Large intestine (tissue), 3 donors: ENCODE measurements around the gene XRN2. TPM values are rescaled to one million over a fixed set of nuclear protein-coding genes. Genes with fewer than 3 reads are reported as not detected.

Experiments
- DNase-seq, 2 donors: peaks; one replicate each; pipeline versions ENCODE4 v3.0.0 to v3.0.0-alpha.2; 2013
- H3K27ac ChIP-seq: one replicate; pipeline ENCODE4 v1.5.1; 2013; ENCODE audit warnings: low read length
- H3K27me3 ChIP-seq: 2 replicates; pipeline ENCODE4 v1.6.1; 2013; ENCODE audit warnings: low read length; ENCODE audit not compliant: control insufficient read depth, insufficient read depth
- H3K36me3 ChIP-seq: 2 replicates; pipeline ENCODE4 v1.6.1; 2013; ENCODE audit warnings: low read length; ENCODE audit not compliant: control insufficient read depth, insufficient read depth
- H3K4me1 ChIP-seq: one replicate; pipeline ENCODE4 v1.6.1; 2013; ENCODE audit warnings: low read length; ENCODE audit not compliant: control insufficient read depth, insufficient read depth
- H3K4me3 ChIP-seq: one replicate; pipeline ENCODE4 v1.5.1; 2013; ENCODE audit warnings: low read length
- H3K9me3 ChIP-seq: one replicate; pipeline ENCODE4 v1.6.1; 2013; ENCODE audit warnings: mild to moderate bottlenecking, low read depth, low read length, moderate library complexity; ENCODE audit not compliant: control insufficient read depth
- WGBS: methylation state at CpG from one replicate; pipeline ENCODE4 v1.1.5; 2013; ENCODE audit warnings: low lambda C conversion rate; ENCODE audit not compliant: insufficient coverage; 5-methylcytosine and 5-hydroxymethylcytosine counted together
- polyA plus RNA-seq: library from polyadenylated mRNA; unstranded; fragments of 120-200 nt; gene quantifications from one replicate; pipeline ENCODE4 v1.2.1, GENCODE V29; 2013

Gene XRN2
- polyA plus RNA-seq, 1 donor = 52.7 TPM

DNA sequence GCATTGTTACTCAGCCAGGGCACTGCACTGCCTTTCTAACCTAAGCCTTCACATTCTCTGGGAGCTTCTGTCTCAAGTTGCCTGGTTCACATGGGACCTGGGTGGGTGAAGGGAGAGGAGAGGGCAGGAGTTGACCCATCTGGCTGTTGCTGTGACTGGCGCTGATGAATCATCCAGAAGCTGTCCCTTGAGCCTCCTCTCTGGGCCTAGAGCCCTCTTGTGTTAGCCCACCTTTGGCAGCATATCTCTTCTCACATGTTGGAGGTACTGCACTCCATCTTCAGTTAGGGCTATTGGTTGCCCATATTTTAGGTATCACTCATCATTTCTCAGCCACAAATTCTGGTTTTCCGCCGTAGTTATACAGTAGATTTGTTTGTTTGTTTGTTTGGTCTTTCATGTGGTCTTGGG, 19.8 kb downstream of the XRN2 start:
- Histone ChIP-seq H3K9me3 (peaks cover 15% of the 10 kb centered on the region), H3K4me3 (no peak overlapping the region), H3K27ac (no peak overlapping the region), H3K36me3 (no peaks in the 10 kb centered on the region), H3K27me3 (no peaks in the 10 kb centered on the region), H3K4me1 (no peaks in the 10 kb centered on the region)
- WGBS = no CpG with 5 or more reads among the region's 3 CpGs
- DNase-seq = no peak

DNA sequence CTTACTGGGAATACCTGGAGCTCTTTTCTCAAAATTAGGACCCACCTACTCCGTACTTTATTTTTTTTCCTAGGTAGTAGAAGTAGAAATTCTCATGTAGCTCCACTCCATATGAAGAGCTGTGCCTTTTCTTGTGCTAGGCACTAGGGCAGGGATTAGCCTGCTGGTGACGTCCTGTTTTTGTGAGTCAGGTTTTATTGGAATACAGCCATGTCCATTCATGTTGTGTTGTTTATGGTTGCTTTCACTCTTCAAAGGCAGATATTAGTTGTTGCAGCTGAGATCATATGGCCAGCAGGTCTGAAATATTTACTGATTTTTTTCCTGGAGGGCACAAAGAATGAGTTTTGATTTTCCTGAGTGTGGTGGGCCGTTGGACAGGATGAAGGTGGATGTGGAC, 20.5 kb downstream of the XRN2 start:
- Histone ChIP-seq H3K27ac (no peak overlapping the region), H3K9me3 (peaks cover 15% of the 10 kb centered on the region), H3K36me3 (peaks cover 3% of the 10 kb centered on the region), H3K4me3 (no peak overlapping the region), H3K27me3 (no peaks in the 10 kb centered on the region), H3K4me1 (no peaks in the 10 kb centered on the region)
- DNase-seq = no peak
- WGBS = 88% methylated on average over 2 of the region's 3 CpGs

DNA sequence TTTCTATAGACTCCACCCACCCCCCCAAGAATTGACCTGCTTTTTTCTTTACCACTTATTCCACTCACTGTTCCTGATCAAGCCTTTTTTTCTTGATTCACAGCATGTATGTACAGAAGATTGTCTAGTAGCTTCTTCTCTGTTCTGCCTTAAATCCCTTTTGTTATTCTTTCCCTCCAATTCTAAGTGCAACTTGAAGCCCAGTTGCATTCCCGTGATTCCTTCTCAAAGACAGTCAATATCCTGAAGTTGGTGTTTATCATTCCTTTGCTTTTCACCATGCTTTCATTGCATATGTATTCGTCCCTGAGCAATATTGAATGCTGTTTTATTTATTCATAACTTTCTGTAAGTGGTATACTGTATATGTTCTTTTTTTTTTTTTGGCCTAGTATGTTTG, 21.0 kb downstream of the XRN2 start:
- 50% methylated on average over 1 of the region's 2 CpGs for WGBS
- H3K9me3 ChIP-seq = peaks cover 15% of the 10 kb centered on the region
- no peaks in the 10 kb centered on the region for H3K27me3 ChIP-seq
- no peak for DNase-seq
- no peaks in the 10 kb centered on the region for H3K4me1 ChIP-seq
- no peak overlapping the region for H3K4me3 ChIP-seq
- H3K36me3 ChIP-seq = peaks cover 3% of the 10 kb centered on the region
- no peak overlapping the region for H3K27ac ChIP-seq

DNA sequence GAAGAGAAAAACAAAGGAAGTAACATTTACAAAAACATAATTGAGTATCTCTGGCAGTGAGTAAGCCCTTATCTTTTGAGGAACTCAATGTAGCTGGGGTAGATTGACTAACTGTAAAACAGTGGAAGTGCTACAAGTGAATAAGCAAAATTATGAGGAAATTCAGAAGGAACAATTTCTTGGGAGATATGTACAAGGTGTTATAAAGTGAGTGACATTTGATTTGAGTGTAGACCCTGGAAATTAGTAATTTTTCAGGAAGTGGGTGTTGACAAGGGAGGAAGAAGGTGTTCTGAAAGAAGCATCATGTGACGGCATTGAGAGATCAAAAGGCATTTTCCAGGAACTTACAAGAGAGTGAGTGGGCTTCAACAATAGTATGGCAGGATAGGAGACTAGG, 22.2 kb downstream of the XRN2 start:
- no peak for DNase-seq
- 100% methylated on average over 1 of the region's 1 CpG for WGBS
- Histone ChIP-seq H3K27me3 (no peaks in the 10 kb centered on the region), H3K27ac (no peak overlapping the region), H3K4me1 (no peaks in the 10 kb centered on the region), H3K4me3 (no peak overlapping the region), H3K36me3 (peaks cover 3% of the 10 kb centered on the region), H3K9me3 (peaks cover 11% of the 10 kb centered on the region)

DNA sequence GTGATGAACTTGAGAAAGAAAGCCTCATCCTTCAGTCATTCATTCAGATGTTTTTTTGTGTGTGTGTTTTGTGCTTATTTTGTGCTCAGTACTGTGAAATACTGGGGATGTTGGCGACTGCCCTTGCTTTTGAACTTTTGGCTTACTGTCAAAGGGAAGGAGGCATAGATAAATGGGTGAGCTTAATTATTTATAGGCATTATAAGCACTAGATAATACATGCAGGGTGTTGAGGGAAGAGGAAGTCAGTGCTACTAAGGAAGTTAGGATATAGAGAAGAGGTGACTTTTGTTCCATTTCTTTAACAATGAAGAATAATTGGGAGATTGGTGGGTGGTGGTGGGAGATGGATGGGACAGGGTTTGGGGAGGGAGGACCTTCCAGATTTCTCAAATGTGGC, 23.6 kb downstream of the XRN2 start:
- Histone ChIP-seq H3K4me3 (no peak overlapping the region), H3K4me1 (no peaks in the 10 kb centered on the region), H3K27me3 (no peaks in the 10 kb centered on the region), H3K36me3 (peaks cover 8% of the 10 kb centered on the region), H3K27ac (no peak overlapping the region), H3K9me3 (peaks cover 2% of the 10 kb centered on the region)
- 67% methylated on average over 1 of the region's 1 CpG for WGBS
- no peak for DNase-seq

GRCh38 chr20:21336455-21337151, 33.5 kb downstream of the XRN2 start:
- H3K36me3 ChIP-seq = peaks cover 68% of the 10 kb centered on the region
- H3K27me3 ChIP-seq = no peaks in the 10 kb centered on the region
- DNase-seq = no peak
- H3K4me3 ChIP-seq = no peak overlapping the region
- WGBS = 100% methylated on average over 1 of the region's 2 CpGs
- no peak overlapping the region for H3K27ac ChIP-seq
- H3K9me3 ChIP-seq = no peaks in the 10 kb centered on the region
- H3K4me1 ChIP-seq = no peaks in the 10 kb centered on the region

DNA sequence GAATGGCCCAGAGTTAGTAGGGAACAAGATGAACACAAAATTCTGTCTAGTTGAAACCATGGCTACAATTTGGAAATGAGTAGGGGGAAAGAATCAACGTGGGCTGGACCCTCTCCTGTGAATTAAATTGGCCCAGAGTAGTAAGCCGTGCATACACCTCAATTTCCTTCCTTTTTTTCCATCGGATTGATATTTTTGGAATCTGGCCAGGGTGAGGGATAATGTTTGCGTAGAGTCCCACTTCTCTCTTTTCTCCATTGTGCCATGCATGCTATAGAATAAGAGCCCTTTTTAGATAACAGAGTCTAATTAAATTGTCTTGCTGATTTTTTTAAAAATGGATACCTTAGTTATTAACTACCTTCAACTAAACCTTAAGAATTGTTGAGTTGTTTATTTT, 35.2 kb downstream of the XRN2 start:
- DNase-seq = no peak
- H3K4me3 ChIP-seq = no peak overlapping the region
- H3K4me1 ChIP-seq = no peaks in the 10 kb centered on the region
- 67% methylated on average over 1 of the region's 4 CpGs for WGBS
- H3K36me3 ChIP-seq = peaks cover 60% of the 10 kb centered on the region
- no peaks in the 10 kb centered on the region for H3K9me3 ChIP-seq
- H3K27me3 ChIP-seq = no peaks in the 10 kb centered on the region
- H3K27ac ChIP-seq = no peak overlapping the region

DNA sequence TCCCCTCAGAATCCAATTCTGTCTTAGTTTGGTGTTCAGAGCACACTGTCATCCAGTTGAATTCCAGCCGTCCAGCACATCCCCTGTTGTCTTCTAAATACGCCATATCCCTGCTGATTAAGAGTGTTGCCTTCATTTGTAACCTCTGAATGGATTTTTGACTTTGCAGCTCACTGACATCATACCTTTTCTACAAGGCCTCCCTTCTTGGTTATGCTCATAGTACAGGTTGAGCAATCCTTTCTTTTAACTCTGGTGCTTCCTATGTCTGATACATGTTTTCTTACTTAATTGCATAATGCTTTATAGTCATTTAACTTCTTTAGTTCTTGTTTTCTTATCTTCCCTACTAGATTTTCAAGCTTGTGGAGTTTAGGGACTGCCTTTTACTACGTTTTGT, 36.4 kb downstream of the XRN2 start:
- Histone ChIP-seq H3K4me3 (no peak overlapping the region), H3K27me3 (no peaks in the 10 kb centered on the region), H3K36me3 (peaks cover 53% of the 10 kb centered on the region), H3K9me3 (no peaks in the 10 kb centered on the region), H3K4me1 (no peaks in the 10 kb centered on the region), H3K27ac (no peak overlapping the region)
- 84% methylated on average over 3 of the region's 3 CpGs for WGBS
- DNase-seq = peak; percentile 8 to 27

DNA sequence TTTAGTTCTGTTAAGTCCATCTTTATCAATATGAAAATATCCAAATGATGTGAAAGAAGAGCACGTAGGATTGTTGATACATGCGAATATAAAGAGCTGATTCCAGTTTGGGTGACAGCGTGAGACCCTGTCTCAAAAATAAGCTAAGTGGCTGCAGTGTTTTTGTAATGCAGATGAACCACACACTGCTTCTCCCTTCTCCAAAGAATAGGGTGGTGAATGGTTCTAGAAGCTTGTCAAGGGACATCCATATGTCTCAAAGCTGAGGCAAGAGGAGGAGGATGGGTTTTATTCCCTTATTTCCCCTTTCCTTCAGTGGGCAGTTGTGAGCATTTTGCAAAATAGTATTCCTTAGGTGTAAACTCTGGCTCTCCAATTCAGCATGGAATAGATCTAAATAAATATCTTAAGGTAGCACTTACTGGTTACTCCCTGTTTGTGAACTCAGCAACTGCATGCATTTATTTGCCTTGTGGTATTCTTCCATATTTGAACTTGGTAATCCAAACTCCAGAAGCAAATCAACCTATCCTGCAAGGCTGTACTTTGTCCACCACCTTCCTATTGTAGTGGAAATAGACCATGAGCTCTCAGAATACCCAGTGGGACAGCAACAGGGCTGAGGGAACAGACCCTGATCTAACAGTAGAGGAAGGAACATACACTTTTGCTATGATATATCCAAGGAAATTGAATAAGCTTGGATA, 38.0 kb downstream of the XRN2 start:
- H3K4me1 ChIP-seq = no peaks in the 10 kb centered on the region
- no peaks in the 10 kb centered on the region for H3K9me3 ChIP-seq
- H3K36me3 ChIP-seq = peaks cover 44% of the 10 kb centered on the region
- no CpG with 5 or more reads among the region's 3 CpGs for WGBS
- no peak overlapping the region for H3K4me3 ChIP-seq
- H3K27ac ChIP-seq = no peak overlapping the region
- DNase-seq = no peak
- no peaks in the 10 kb centered on the region for H3K27me3 ChIP-seq

GRCh38 chr20:21342656-21343345, 39.7 kb downstream of the XRN2 start:
- no peak for DNase-seq
- Histone ChIP-seq H3K9me3 (no peaks in the 10 kb centered on the region), H3K27ac (no peak overlapping the region), H3K4me3 (no peak overlapping the region), H3K27me3 (no peaks in the 10 kb centered on the region), H3K4me1 (no peaks in the 10 kb centered on the region), H3K36me3 (peaks cover 38% of the 10 kb centered on the region)
- WGBS = 89% methylated on average over 2 of the region's 4 CpGs
